ENCODE data around the gene LONP2.
"Not testable (repeated sequence)": the region's sequence is repeated elsewhere in the genome, so short reads cannot be mapped to it uniquely, and the experiment has no call there.

LONP2 gene

GRCh38 chr16:48373258-48374029 lies 129.3 kb downstream of the LONP2 start:
- no peaks in the 10 kb centered on the region for H3K9me3 ChIP-seq (ENCODE audit: low read length)
- no peak overlapping the region for H2AFZ ChIP-seq (ENCODE audit: low read depth, low read length)
- H3K4me3 ChIP-seq (ENCODE audit: low read length): no peak overlapping the region
- no peaks in the 10 kb centered on the region for H3K27me3 ChIP-seq (ENCODE audit: insufficient read depth, low read length)
- no peaks in the 10 kb centered on the region for H3K36me3 ChIP-seq (ENCODE audit: insufficient read depth, low read length)
- peaks cover 12% of the 10 kb centered on the region for H3K4me1 ChIP-seq (ENCODE audit: insufficient read depth, low read length)

GRCh38 chr16:48374255-48374654 lies 130.2 kb downstream of the LONP2 start:
- Histone ChIP-seq H3K4me1 (ENCODE audit: insufficient read depth, low read length) (peaks cover 12% of the 10 kb centered on the region), H3K27me3 (ENCODE audit: insufficient read depth, low read length) (no peaks in the 10 kb centered on the region), H2AFZ (ENCODE audit: low read depth, low read length) (no peak overlapping the region), H3K4me3 (ENCODE audit: low read length) (no peak overlapping the region), H3K9me3 (ENCODE audit: low read length) (no peaks in the 10 kb centered on the region), H3K36me3 (ENCODE audit: insufficient read depth, low read length) (no peaks in the 10 kb centered on the region)

- not testable (repeated sequence) for H2AFZ ChIP-seq (ENCODE audit: low read depth, low read length); H3K27me3 ChIP-seq (ENCODE audit: insufficient read depth, low read length); H3K9me3 ChIP-seq (ENCODE audit: low read length); H3K36me3 ChIP-seq (ENCODE audit: insufficient read depth, low read length); H3K4me3 ChIP-seq (ENCODE audit: low read length)
- peaks cover 12% of the 10 kb centered on the region for H3K4me1 ChIP-seq (ENCODE audit: insufficient read depth, low read length)
Observed at GRCh38 chr16:48377301-48377700, 133.2 kb downstream of the LONP2 start.

- no peaks in the 10 kb centered on the region for H3K36me3 ChIP-seq (ENCODE audit: insufficient read depth, low read length)
- H3K27me3 ChIP-seq (ENCODE audit: insufficient read depth, low read length): no peaks in the 10 kb centered on the region
- peaks cover 7% of the 10 kb centered on the region for H3K4me1 ChIP-seq (ENCODE audit: insufficient read depth, low read length)
- H2AFZ ChIP-seq (ENCODE audit: low read depth, low read length): no peak overlapping the region
- H3K9me3 ChIP-seq (ENCODE audit: low read length): peaks cover 3% of the 10 kb centered on the region
- no peak overlapping the region for H3K4me3 ChIP-seq (ENCODE audit: low read length)
Observed at GRCh38 chr16:48378276-48378675, 134.2 kb downstream of the LONP2 start.

- Histone ChIP-seq H3K27me3 (ENCODE audit: insufficient read depth, low read length) (no peaks in the 10 kb centered on the region), H3K9me3 (ENCODE audit: low read length) (peaks cover 3% of the 10 kb centered on the region), H3K4me1 (ENCODE audit: insufficient read depth, low read length) (peaks cover 6% of the 10 kb centered on the region), H2AFZ (ENCODE audit: low read depth, low read length) (no peak overlapping the region), H3K36me3 (ENCODE audit: insufficient read depth, low read length) (no peaks in the 10 kb centered on the region), H3K4me3 (ENCODE audit: low read length) (no peak overlapping the region)
Observed at GRCh38 chr16:48378836-48379235, 134.7 kb downstream of the LONP2 start.

GRCh38 chr16:48381201-48381600 lies 137.1 kb downstream of the LONP2 start:
- Histone ChIP-seq H3K9me3 (ENCODE audit: low read length) (peaks cover 3% of the 10 kb centered on the region), H3K36me3 (ENCODE audit: insufficient read depth, low read length) (no peaks in the 10 kb centered on the region), H3K27me3 (ENCODE audit: insufficient read depth, low read length) (no peaks in the 10 kb centered on the region), H3K4me3 (ENCODE audit: low read length) (no peak overlapping the region), H2AFZ (ENCODE audit: low read depth, low read length) (no peak overlapping the region), H3K4me1 (ENCODE audit: insufficient read depth, low read length) (peaks cover 6% of the 10 kb centered on the region)

- no peak overlapping the region for H3K4me3 ChIP-seq (ENCODE audit: low read length)
Observed at GRCh38 chr16:48382131-48382530, 138.0 kb downstream of the LONP2 start.

GRCh38 chr16:48383009-48383876 lies 139.1 kb downstream of the LONP2 start:
- H3K4me1 ChIP-seq (ENCODE audit: insufficient read depth, low read length): peaks cover 6% of the 10 kb centered on the region

More at GRCh38 chr16:48382131-48382530, 138.0 kb downstream of the LONP2 start:
- H2AFZ ChIP-seq (ENCODE audit: low read depth, low read length): no peak overlapping the region
- no peaks in the 10 kb centered on the region for H3K27me3 ChIP-seq (ENCODE audit: insufficient read depth, low read length)
- peaks cover 3% of the 10 kb centered on the region for H3K9me3 ChIP-seq (ENCODE audit: low read length)
- no peaks in the 10 kb centered on the region for H3K36me3 ChIP-seq (ENCODE audit: insufficient read depth, low read length)
- H3K4me1 ChIP-seq (ENCODE audit: insufficient read depth, low read length): peaks cover 6% of the 10 kb centered on the region

GRCh38 chr16:48383877-48384519 lies 139.9 kb downstream of the LONP2 start:
- Histone ChIP-seq H2AFZ (ENCODE audit: low read depth, low read length) (no peak overlapping the region), H3K36me3 (ENCODE audit: insufficient read depth, low read length) (no peaks in the 10 kb centered on the region), H3K4me3 (ENCODE audit: low read length) (peak overlapping the region; percentile 91), H3K27me3 (ENCODE audit: insufficient read depth, low read length) (no peaks in the 10 kb centered on the region), H3K9me3 (ENCODE audit: low read length) (peaks cover 3% of the 10 kb centered on the region), H3K4me1 (ENCODE audit: insufficient read depth, low read length) (peaks cover 6% of the 10 kb centered on the region)

More at GRCh38 chr16:48383009-48383876, 139.1 kb downstream of the LONP2 start:
- Histone ChIP-seq H3K36me3 (ENCODE audit: insufficient read depth, low read length) (no peaks in the 10 kb centered on the region), H2AFZ (ENCODE audit: low read depth, low read length) (no peak overlapping the region), H3K9me3 (ENCODE audit: low read length) (peaks cover 3% of the 10 kb centered on the region), H3K27me3 (ENCODE audit: insufficient read depth, low read length) (no peaks in the 10 kb centered on the region), H3K4me3 (ENCODE audit: low read length) (peak overlapping the region; percentile 91)

GRCh38 chr16:48384520-48385252 lies 140.6 kb downstream of the LONP2 start:
- H2AFZ ChIP-seq (ENCODE audit: low read depth, low read length): peak overlapping the region; percentile 89
- H3K27me3 ChIP-seq (ENCODE audit: insufficient read depth, low read length): no peaks in the 10 kb centered on the region
- H3K4me1 ChIP-seq (ENCODE audit: insufficient read depth, low read length): peaks cover 6% of the 10 kb centered on the region
- H3K9me3 ChIP-seq (ENCODE audit: low read length): peaks cover 3% of the 10 kb centered on the region
- peak overlapping the region; percentile 91 for H3K4me3 ChIP-seq (ENCODE audit: low read length)
- no peaks in the 10 kb centered on the region for H3K36me3 ChIP-seq (ENCODE audit: insufficient read depth, low read length)

- no peaks in the 10 kb centered on the region for H3K36me3 ChIP-seq (ENCODE audit: insufficient read depth, low read length)
- H3K4me3 ChIP-seq (ENCODE audit: low read length): peak within 1 kb of the TSS; percentile 91
Observed at GRCh38 chr16:48385253-48386150, 141.4 kb downstream of the LONP2 start, which contains the start of gene SIAH1. Gene SIAH1, minus strand, starts transcription at chr16:48385413. Its CDS starts 22,985 bp downstream, at chr16:48362428.

More at GRCh38 chr16:48385253-48386150, 141.4 kb downstream of the LONP2 start, which contains the start of gene SIAH1:
- peaks cover 3% of the 10 kb centered on the region for H3K9me3 ChIP-seq (ENCODE audit: low read length)
- H3K27me3 ChIP-seq (ENCODE audit: insufficient read depth, low read length): no peaks in the 10 kb centered on the region
- peaks cover 6% of the 10 kb centered on the region for H3K4me1 ChIP-seq (ENCODE audit: insufficient read depth, low read length)
- H2AFZ ChIP-seq (ENCODE audit: low read depth, low read length): peak within 1 kb of the TSS; percentile 89

Data from neuron (in vitro differentiated cells).